PFSK-1 (cell line): ENCODE measurements around the gene CCDC70.

ENCODE experiments used
- FOXP2 ChIP-seq: optimal IDR thresholded peaks from 2 replicates; pipeline ENCODE3; 2011; ENCODE audit warnings: borderline replicate concordance, control low read depth, inconsistent platforms; ENCODE audit not compliant: insufficient read depth; ENCODE audit errors: extremely low read length, extremely low read depth
- POLR2AphosphoS5 ChIP-seq: IDR thresholded peaks from 2 replicates; pipeline ENCODE4 v1.6.1; 2012; ENCODE audit warnings: low read depth, mild to moderate bottlenecking, control low read depth, low read length, moderate library complexity
- SIN3A ChIP-seq: IDR thresholded peaks from 2 replicates; pipeline ENCODE4 v1.6.1; 2012; ENCODE audit warnings: mild to moderate bottlenecking, low read length, moderate library complexity, borderline replicate concordance; ENCODE audit not compliant: insufficient read depth
- TAF1 ChIP-seq: IDR thresholded peaks from 2 replicates; pipeline ENCODE4 v1.6.1; 2012; ENCODE audit warnings: low read length, control low read depth, borderline replicate concordance; ENCODE audit not compliant: insufficient read depth
- TF ChIP-seq, protein P1 (sequence below), 2 experiments: IDR thresholded peaks; 2 replicates each; pipeline versions ENCODE4 v1.6.1 to v1.8.0; 2011 to 2012; ENCODE audit warnings: low read depth in 2 of 2, low read length in 2 of 2, control low read depth in 1 of 2, inconsistent platforms in 1 of 2, mild to moderate bottlenecking in 1 of 2, moderate library complexity in 1 of 2; ENCODE audit not compliant: insufficient read depth in 1 of 2

DNA sequence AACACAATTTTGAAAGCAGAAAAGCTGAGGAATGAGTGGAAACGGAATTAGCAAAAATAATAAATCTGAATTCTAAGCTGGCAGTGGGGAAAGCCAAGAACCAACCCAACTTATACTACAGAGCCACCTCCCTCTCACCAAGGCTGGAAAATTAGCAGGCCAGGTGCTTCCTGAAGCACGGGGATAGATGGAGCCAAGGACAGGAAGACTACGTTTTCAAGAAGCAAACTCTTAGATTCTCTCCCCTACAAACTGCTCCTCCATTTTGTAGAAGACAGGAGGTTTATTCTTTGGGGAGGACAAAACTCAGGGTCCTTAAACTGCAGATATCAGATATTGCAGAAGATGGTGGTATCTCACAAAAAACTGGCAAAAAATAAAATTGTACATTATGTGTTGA, 8.8 kb downstream of the CCDC70 start:
- TF ChIP-seq TAF1 (no peak), POLR2AphosphoS5 (no peak), SIN3A (no peak), FOXP2 (no peak)
- TF ChIP-seq, protein P1, sequence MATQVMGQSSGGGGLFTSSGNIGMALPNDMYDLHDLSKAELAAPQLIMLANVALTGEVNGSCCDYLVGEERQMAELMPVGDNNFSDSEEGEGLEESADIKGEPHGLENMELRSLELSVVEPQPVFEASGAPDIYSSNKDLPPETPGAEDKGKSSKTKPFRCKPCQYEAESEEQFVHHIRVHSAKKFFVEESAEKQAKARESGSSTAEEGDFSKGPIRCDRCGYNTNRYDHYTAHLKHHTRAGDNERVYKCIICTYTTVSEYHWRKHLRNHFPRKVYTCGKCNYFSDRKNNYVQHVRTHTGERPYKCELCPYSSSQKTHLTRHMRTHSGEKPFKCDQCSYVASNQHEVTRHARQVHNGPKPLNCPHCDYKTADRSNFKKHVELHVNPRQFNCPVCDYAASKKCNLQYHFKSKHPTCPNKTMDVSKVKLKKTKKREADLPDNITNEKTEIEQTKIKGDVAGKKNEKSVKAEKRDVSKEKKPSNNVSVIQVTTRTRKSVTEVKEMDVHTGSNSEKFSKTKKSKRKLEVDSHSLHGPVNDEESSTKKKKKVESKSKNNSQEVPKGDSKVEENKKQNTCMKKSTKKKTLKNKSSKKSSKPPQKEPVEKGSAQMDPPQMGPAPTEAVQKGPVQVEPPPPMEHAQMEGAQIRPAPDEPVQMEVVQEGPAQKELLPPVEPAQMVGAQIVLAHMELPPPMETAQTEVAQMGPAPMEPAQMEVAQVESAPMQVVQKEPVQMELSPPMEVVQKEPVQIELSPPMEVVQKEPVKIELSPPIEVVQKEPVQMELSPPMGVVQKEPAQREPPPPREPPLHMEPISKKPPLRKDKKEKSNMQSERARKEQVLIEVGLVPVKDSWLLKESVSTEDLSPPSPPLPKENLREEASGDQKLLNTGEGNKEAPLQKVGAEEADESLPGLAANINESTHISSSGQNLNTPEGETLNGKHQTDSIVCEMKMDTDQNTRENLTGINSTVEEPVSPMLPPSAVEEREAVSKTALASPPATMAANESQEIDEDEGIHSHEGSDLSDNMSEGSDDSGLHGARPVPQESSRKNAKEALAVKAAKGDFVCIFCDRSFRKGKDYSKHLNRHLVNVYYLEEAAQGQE (IDR thresholded peaks at IDR 0.05; ENCODE audit: insufficient read depth in 1 of 2, low read depth in 2 of 2, low read length in 2 of 2): no peak
